DOHH2 (cell line): ENCODE measurements around the gene ASXL1.

Source experiments
- H3F3A ChIP-seq: fragments of 200-600 bp; sonication (generic), shearing (Covaris generic); 2 replicates; pipeline ENCODE4 v1.6.0; 2016; ENCODE audit warnings: antibody characterized with exemption, mild to moderate bottlenecking; ENCODE audit not compliant: control insufficient read depth, insufficient read depth
- H3K27ac ChIP-seq: fragments of 200-600 bp; sonication (generic); 2 replicates; pipeline ENCODE4 v1.5.1; 2014; ENCODE audit warnings: low read depth, mild to moderate bottlenecking, low read length, moderate library complexity
- H3K27me3 ChIP-seq: fragments of 200-600 bp; sonication (generic); 2 replicates; pipeline ENCODE4 v1.6.1; 2014; ENCODE audit warnings: mild to moderate bottlenecking, low read length, mixed read lengths; ENCODE audit not compliant: control insufficient read depth
- H3K36me3 ChIP-seq: fragments of 200-600 bp; sonication (generic); 2 replicates; pipeline ENCODE4 v1.6.1; 2014; ENCODE audit warnings: mild to moderate bottlenecking, low read length, moderate library complexity, mixed read lengths; ENCODE audit not compliant: control insufficient read depth
- H3K4me1 ChIP-seq: fragments of 200-600 bp; sonication (generic); 2 replicates; pipeline ENCODE4 v1.6.1; 2014; ENCODE audit warnings: mild to moderate bottlenecking, low read length, mixed read lengths; ENCODE audit not compliant: control insufficient read depth
- H3K4me2 ChIP-seq: fragments of 200-600 bp; sonication (generic); 2 replicates; pipeline ENCODE4 v1.6.0; 2014; ENCODE audit warnings: mild to moderate bottlenecking, low read length, moderate library complexity
- H3K4me3 ChIP-seq: fragments of 200-600 bp; sonication (generic); 2 replicates; pipeline ENCODE4 v1.5.1; 2014; ENCODE audit warnings: mild to moderate bottlenecking, low read length, mixed read lengths
- H3K79me2 ChIP-seq: fragments of 200-600 bp; sonication (generic); 2 replicates; pipeline ENCODE4 v1.6.1; 2014; ENCODE audit warnings: mild to moderate bottlenecking, low read length, mixed read lengths; ENCODE audit not compliant: control insufficient read depth
- H3K9me2 ChIP-seq: fragments of 200-600 bp; sonication (generic); replicated peaks from 2 replicates; pipeline ENCODE4 v1.6.1; 2014; ENCODE audit warnings: mild to moderate bottlenecking, low read length, mixed read lengths; ENCODE audit not compliant: control insufficient read depth
- H3K9me3 ChIP-seq: fragments of 200-600 bp; sonication (generic); 2 replicates; pipeline ENCODE4 v1.6.1; 2014; ENCODE audit warnings: antibody characterized with exemption, low read length, mixed read lengths; ENCODE audit not compliant: control insufficient read depth, insufficient read depth
- H4K20me1 ChIP-seq: fragments of 200-600 bp; sonication (generic); 2 replicates; pipeline ENCODE4 v1.6.0; 2014; ENCODE audit warnings: low read depth, mild to moderate bottlenecking, antibody characterized with exemption, low read length, moderate library complexity; ENCODE audit not compliant: control insufficient read depth, insufficient read depth
- EZH2phosphoT487 ChIP-seq: fragments of 200-600 bp; sonication (generic); IDR thresholded peaks from 2 replicates; pipeline ENCODE4 v1.6.1; 2017; ENCODE audit warnings: borderline replicate concordance, mild to moderate bottlenecking, antibody characterized with exemption, low read length, moderate library complexity, mixed read lengths
- TF ChIP-seq, protein P1 (sequence below): fragments of 200-600 bp; sonication (generic); IDR thresholded peaks from one replicate; pipeline ENCODE4 v1.5.1; 2014; ENCODE audit warnings: antibody characterized with exemption, mild to moderate bottlenecking, low read depth, low read length; ENCODE audit not compliant: poor library complexity, severe bottlenecking

ASXL1 gene

DNA sequence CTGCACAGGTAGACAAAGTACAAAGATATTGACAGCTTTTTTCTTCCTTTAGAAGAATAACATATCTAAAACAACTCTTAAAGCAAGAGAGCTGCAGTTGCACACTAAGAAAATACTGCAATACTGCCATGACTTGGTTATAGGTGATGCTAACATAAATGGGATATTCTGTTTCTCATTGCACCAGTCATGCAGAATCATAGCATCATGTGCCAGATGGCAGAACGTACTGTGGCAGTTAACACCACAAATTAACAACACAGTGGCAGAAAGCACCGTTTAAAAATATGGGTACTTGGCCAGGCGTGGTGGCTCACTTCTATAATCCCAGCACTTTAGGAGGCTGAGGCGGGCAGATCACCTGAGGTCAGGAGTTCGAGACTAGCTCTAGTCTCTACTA lies 7.4 kb downstream of the ASXL1 start:
- H3K9me2 ChIP-seq: no peaks in the 10 kb centered on the region

DNA sequence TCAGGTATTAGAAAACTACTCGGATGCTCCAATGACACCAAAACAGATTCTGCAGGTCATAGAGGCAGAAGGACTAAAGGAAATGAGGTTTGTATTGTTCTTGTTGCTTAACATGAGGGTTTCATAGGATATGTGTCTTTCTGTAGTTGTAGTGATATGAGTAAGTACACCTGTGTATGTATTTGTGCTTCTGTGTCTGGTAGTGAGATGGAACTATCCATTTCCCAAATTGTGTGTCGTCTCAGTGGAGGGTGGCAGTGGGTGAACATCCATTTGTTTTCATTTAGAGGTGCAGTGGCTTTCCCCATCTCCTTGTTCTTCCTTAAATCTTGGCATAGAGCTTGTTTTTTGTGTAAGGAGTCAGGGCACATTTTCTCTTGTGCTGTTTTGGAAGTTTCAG lies 8.2 kb downstream of the ASXL1 start:
- no peaks in the 10 kb centered on the region for H3K9me3 ChIP-seq
- TF ChIP-seq EZH2phosphoT487: no peak
- TF ChIP-seq, protein P1, sequence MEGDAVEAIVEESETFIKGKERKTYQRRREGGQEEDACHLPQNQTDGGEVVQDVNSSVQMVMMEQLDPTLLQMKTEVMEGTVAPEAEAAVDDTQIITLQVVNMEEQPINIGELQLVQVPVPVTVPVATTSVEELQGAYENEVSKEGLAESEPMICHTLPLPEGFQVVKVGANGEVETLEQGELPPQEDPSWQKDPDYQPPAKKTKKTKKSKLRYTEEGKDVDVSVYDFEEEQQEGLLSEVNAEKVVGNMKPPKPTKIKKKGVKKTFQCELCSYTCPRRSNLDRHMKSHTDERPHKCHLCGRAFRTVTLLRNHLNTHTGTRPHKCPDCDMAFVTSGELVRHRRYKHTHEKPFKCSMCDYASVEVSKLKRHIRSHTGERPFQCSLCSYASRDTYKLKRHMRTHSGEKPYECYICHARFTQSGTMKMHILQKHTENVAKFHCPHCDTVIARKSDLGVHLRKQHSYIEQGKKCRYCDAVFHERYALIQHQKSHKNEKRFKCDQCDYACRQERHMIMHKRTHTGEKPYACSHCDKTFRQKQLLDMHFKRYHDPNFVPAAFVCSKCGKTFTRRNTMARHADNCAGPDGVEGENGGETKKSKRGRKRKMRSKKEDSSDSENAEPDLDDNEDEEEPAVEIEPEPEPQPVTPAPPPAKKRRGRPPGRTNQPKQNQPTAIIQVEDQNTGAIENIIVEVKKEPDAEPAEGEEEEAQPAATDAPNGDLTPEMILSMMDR: no peak
- H4K20me1 ChIP-seq: peaks cover 35% of the 10 kb centered on the region
- H3F3A ChIP-seq: peaks cover 8% of the 10 kb centered on the region; the same call in 1 of the 2 replicates
- no peak overlapping the region for H3K27ac ChIP-seq
- no peaks in the 10 kb centered on the region for H3K27me3 ChIP-seq
- H3K79me2 ChIP-seq: peaks cover 99% of the 10 kb centered on the region
- H3K4me3 ChIP-seq: peak overlapping the region; percentile 16; the same call in 1 of the 2 replicates
- peaks cover 53% of the 10 kb centered on the region for H3K36me3 ChIP-seq
- peak overlapping the region; percentile 84 for H3K4me2 ChIP-seq
- H3K4me1 ChIP-seq: peaks cover 81% of the 10 kb centered on the region
- no peaks in the 10 kb centered on the region for H3K9me2 ChIP-seq

More for the DNA sequence above, 7.4 kb downstream of the ASXL1 start:
- Histone ChIP-seq H3K4me1 (peaks cover 89% of the 10 kb centered on the region), H3K4me2 (peak overlapping the region; percentile 84), H3K4me3 (0 out of 2 replicates have a peak overlapping the region, but pooled peaks have one; percentile 16), H3F3A (peaks cover 8% of the 10 kb centered on the region; the same call in 1 of the 2 replicates), H3K9me3 (no peaks in the 10 kb centered on the region), H3K27ac (no peak overlapping the region), H3K79me2 (peaks cover 100% of the 10 kb centered on the region), H4K20me1 (peaks cover 39% of the 10 kb centered on the region), H3K36me3 (peaks cover 50% of the 10 kb centered on the region), H3K27me3 (no peaks in the 10 kb centered on the region)
- TF ChIP-seq, protein P1: no peak
- no peak for TF ChIP-seq EZH2phosphoT487

DNA sequence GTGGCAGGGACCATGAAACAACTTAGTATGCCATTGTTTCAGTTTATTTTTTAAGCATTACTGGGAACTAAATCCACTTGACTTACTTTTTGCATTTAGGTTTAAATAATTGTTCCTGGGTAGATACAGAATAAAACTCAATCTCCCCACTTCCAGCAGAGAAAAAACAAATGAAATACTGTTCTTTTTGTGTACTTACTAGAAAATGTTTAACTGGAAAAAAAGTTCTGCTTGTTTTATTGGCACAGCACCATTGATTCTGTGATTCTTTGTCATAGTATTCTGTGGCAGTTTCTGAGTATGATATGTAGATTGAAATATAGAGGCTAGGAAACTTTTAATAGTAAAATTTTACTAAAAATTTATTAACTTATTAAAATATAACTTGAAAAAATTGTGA lies 10.2 kb downstream of the ASXL1 start:
- Histone ChIP-seq H3K4me1 (peaks cover 61% of the 10 kb centered on the region), H3K79me2 (peaks cover 94% of the 10 kb centered on the region), H3K4me3 (peak overlapping the region; percentile 17; the same call in 1 of the 2 replicates), H3K9me3 (no peaks in the 10 kb centered on the region), H3K4me2 (peak overlapping the region; percentile 59), H3K36me3 (peaks cover 66% of the 10 kb centered on the region), H3K9me2 (no peaks in the 10 kb centered on the region), H4K20me1 (peaks cover 31% of the 10 kb centered on the region), H3K27ac (peak overlapping the region; percentile 25), H3F3A (peaks cover 12% of the 10 kb centered on the region; the same call in 1 of the 2 replicates), H3K27me3 (no peaks in the 10 kb centered on the region)
- TF ChIP-seq EZH2phosphoT487: no peak
- TF ChIP-seq, protein P1: no peak
